Tibial artery (tissue), 4 donors: ENCODE results near the gene TPPP3.

Experiments used
- DNase-seq, 2 donors: peaks; one replicate each; pipeline ENCODE4 v3.0.0-alpha.2; 2019
- H3K27ac ChIP-seq, 2 donors: fragments of 200-600 bp; sonication (generic) in 1 of 2; 1 replicate in 1 of 2; 2 replicates in 1 of 2; pipeline ENCODE4 v1.5.1; 2018 to 2019; ENCODE audit warnings: mild to moderate bottlenecking in 1 of 2
- H3K27me3 ChIP-seq, 2 donors: fragments of 200-600 bp; sonication (generic) in 1 of 2; one replicate each; pipeline versions ENCODE4 v1.5.1 to v1.6.0; 2016 to 2019
- H3K36me3 ChIP-seq, 3 donors: fragments of 200-600 bp; sonication (generic) in 2 of 3; one replicate each; pipeline ENCODE4 v1.5.1; 2016 to 2019; ENCODE audit warnings: mild to moderate bottlenecking in 2 of 3
- H3K4me1 ChIP-seq, 4 donors: fragments of 200-600 bp; sonication (generic) in 2 of 4; 1 replicate in 3 of 4; 2 replicates in 1 of 4; pipeline ENCODE4 v1.5.1; 2016 to 2019
- H3K4me3 ChIP-seq, 2 donors: fragments of 200-600 bp; sonication (generic) in 1 of 2; 1 replicate in 1 of 2; 2 replicates in 1 of 2; pipeline ENCODE4 v1.5.1; 2018 to 2019; ENCODE audit warnings: mild to moderate bottlenecking in 2 of 2
- H3K9me3 ChIP-seq, 3 donors: fragments of 200-600 bp; sonication (generic) in 1 of 3; one replicate each; pipeline ENCODE4 v1.5.1; 2016 to 2019
- intact Hi-C: fragments of 100-400 bp; cut with DNase I; formaldehyde crosslinking; loops from one replicate; pipeline ENCODE4 v1.15.0; 2023; ENCODE audit warnings: low total_unique reads
- TF ChIP-seq, protein P1 (sequence below), 2 experiments: fragments of 200-600 bp in 1 of 2; fragments of 450-650 bp in 1 of 2; IDR thresholded peaks; one replicate each; pipeline ENCODE4 v1.5.1; 2017 to 2019; ENCODE audit warnings: antibody characterized with exemption in 2 of 2, mild to moderate bottlenecking in 1 of 2, moderate library complexity in 1 of 2

TPPP3 gene

DNA sequence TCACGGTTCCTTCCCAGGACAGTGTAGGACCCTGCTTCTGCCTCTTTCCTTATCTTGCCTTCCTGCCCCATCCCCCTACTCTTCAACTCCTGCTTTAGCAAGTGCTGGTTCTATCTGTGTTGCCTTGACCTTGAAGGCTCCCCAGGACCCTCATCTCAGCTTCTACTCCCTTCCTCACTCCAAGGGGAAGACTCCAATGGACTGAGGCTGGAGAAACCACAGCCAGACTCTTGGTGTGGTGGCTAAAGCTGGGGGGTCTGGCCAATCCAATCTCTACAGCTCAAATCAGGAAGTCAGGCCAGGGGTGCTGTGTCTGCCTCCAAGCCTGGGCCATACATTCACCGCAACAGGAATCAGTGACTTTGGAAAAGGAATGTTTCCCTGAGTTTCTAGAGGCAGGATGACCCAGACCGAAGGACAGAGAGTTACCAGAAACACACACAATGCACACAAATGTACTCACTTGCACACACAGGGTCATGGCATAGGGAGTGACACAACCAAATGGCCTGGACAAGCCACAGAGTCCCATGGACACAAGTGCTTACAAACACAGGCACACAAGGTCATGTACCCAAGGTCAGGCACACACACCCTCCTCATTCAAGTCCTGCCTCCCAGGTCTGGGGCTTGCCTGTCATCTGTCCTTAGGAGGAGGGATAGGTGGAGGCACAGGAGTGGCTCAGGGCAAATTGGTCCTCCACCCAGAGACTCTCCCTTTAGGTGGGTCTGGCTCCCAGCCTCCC, 35.9 kb upstream of the TPPP3 start:
- TF ChIP-seq, protein P1, sequence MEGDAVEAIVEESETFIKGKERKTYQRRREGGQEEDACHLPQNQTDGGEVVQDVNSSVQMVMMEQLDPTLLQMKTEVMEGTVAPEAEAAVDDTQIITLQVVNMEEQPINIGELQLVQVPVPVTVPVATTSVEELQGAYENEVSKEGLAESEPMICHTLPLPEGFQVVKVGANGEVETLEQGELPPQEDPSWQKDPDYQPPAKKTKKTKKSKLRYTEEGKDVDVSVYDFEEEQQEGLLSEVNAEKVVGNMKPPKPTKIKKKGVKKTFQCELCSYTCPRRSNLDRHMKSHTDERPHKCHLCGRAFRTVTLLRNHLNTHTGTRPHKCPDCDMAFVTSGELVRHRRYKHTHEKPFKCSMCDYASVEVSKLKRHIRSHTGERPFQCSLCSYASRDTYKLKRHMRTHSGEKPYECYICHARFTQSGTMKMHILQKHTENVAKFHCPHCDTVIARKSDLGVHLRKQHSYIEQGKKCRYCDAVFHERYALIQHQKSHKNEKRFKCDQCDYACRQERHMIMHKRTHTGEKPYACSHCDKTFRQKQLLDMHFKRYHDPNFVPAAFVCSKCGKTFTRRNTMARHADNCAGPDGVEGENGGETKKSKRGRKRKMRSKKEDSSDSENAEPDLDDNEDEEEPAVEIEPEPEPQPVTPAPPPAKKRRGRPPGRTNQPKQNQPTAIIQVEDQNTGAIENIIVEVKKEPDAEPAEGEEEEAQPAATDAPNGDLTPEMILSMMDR (IDR thresholded peaks at IDR 0.05): no peak
- intact Hi-C loops: loop anchor here (5.0 kb wide), 2 partner anchors 33 to 657 kb away; no protein-coding TSS in a partner anchor
- no peak for DNase-seq
- Histone ChIP-seq H3K27me3 (peaks cover 0 to 56% of the 10 kb centered on the region in 2 donors), H3K9me3 (no peaks in the 10 kb centered on the region), H3K36me3 (no peaks in the 10 kb centered on the region), H3K27ac (no peak overlapping the region), H3K4me3 (no peak overlapping the region), H3K4me1 (peaks cover 6 to 36% (median 14%) of the 10 kb centered on the region in 4 donors)

- Histone ChIP-seq H3K36me3 (no peaks in the 10 kb centered on the region), H3K9me3 (no peaks in the 10 kb centered on the region), H3K4me1 (peaks cover 6 to 36% (median 14%) of the 10 kb centered on the region in 4 donors), H3K4me3 (no peak overlapping the region), H3K27me3 (peaks cover 0 to 60% of the 10 kb centered on the region in 2 donors), H3K27ac (no peak overlapping the region)
- intact Hi-C loops: loop anchor here (5.0 kb wide), 2 partner anchors 34 to 656 kb away; no protein-coding TSS in a partner anchor
- DNase-seq: peak in 1 of 2 donors; percentile 50
- TF ChIP-seq, protein P1 (IDR thresholded peaks at IDR 0.05): peak; percentile 66 to 72
These were observed 34.9 kb upstream of the TPPP3 start for GRCh38 chr16:67428146-67428731.

- DNase-seq: no peak
- H3K27ac ChIP-seq: no peak overlapping the region
- intact Hi-C loops: loop anchor here (5.0 kb wide), 2 partner anchors 35 to 655 kb away; no protein-coding TSS in a partner anchor
These were observed 33.7 kb upstream of the TPPP3 start for GRCh38 chr16:67426950-67427349.

GRCh38 chr16:67426022-67426421, 32.7 kb upstream of the TPPP3 start:
- H3K4me1 ChIP-seq: peaks cover 6 to 26% (median 8%) of the 10 kb centered on the region in 4 donors
- H3K9me3 ChIP-seq: no peaks in the 10 kb centered on the region
- no peaks in the 10 kb centered on the region for H3K36me3 ChIP-seq
- H3K27ac ChIP-seq: no peak overlapping the region
- no peak overlapping the region for H3K4me3 ChIP-seq
- intact Hi-C loops: loop anchor here (5.0 kb wide), 2 partner anchors 36 to 654 kb away; no protein-coding TSS in a partner anchor
- TF ChIP-seq, protein P1 (IDR thresholded peaks at IDR 0.05): no peak
- peaks cover 0 to 60% of the 10 kb centered on the region in 2 donors for H3K27me3 ChIP-seq
- DNase-seq: no peak

More at GRCh38 chr16:67426950-67427349, 33.7 kb upstream of the TPPP3 start:
- H3K36me3 ChIP-seq: no peaks in the 10 kb centered on the region
- H3K27me3 ChIP-seq: peaks cover 0 to 60% of the 10 kb centered on the region in 2 donors
- TF ChIP-seq, protein P1 (IDR thresholded peaks at IDR 0.05): no peak
- H3K4me3 ChIP-seq: no peak overlapping the region
- no peaks in the 10 kb centered on the region for H3K9me3 ChIP-seq
- peaks cover 6 to 34% (median 14%) of the 10 kb centered on the region in 4 donors for H3K4me1 ChIP-seq

DNA sequence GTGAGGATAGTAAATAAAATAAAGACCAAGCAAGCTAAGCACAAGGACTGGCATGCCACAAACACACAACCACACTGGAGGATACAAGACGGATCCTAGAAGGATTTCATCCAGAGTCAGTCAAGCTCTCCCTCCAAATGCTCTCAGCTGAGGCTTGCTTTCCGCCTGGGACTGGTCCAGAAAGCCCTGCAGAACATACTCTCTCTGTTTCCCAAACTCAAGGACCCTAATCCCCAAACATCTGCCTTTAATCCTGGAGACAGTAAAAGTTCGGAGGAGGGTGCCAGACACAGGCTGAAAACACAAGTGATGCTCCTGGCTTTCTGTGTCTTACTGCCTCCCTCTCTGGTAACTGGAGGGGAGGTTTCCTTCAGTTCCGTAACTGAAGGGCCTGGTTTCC, 32.3 kb upstream of the TPPP3 start:
- DNase-seq: no peak
- TF ChIP-seq, protein P1 (IDR thresholded peaks at IDR 0.05): no peak
- intact Hi-C loops: loop anchor here (5.0 kb wide), 2 partner anchors 37 to 653 kb away; no protein-coding TSS in a partner anchor
- H3K27ac ChIP-seq: no peak overlapping the region
- peaks cover 3 to 21% (median 5%) of the 10 kb centered on the region in 4 donors for H3K4me1 ChIP-seq
- no peaks in the 10 kb centered on the region for H3K9me3 ChIP-seq
- no peak overlapping the region for H3K4me3 ChIP-seq
- H3K36me3 ChIP-seq: no peaks in the 10 kb centered on the region
- H3K27me3 ChIP-seq: peaks cover 0 to 60% of the 10 kb centered on the region in 2 donors
